ENCODE data around the gene IGF1R. TPM values are rescaled to one million over a fixed set of nuclear protein-coding genes. Genes with fewer than 3 reads are reported as not detected.

Gene IGF1R
- total and polyA plus RNA-seq, 2 donors (not counting 3 experiments of a cell fraction or from before 2014, with no cell fraction given), result 16.1 to 59.1 TPM

GRCh38 chr15:98943601-98944151 is 295.3 kb downstream of the IGF1R start:
- POLR2A ChIA-PET, result no interaction called here
- Histone ChIP-seq H4K20me1 (replicated peaks; ENCODE audit: control insufficient read depth, extremely low read depth, insufficient read depth, low read length) (no peaks in the 10 kb centered on the region), H3K4me3 (replicated peaks in 1 of 3; ENCODE audit: insufficient read depth in 1 of 3, low read depth in 1 of 3, low read length in 3 of 3) (no peak overlapping the region), H3K27ac (ENCODE audit: insufficient read depth, low read depth, low read length) (no peak overlapping the region), H3K36me3 (ENCODE audit: control insufficient read depth in 2 of 2, extremely low read depth in 1 of 2, insufficient read depth in 2 of 2, low read length in 2 of 2) (peaks cover 5 to 27% of the 10 kb centered on the region in 2 experiments), H3K9ac (replicated peaks; ENCODE audit: extremely low read depth, insufficient read depth, low read length) (no peak overlapping the region), H2AFZ (ENCODE audit: low read depth, low read length) (no peak overlapping the region), H3K9me3 (replicated peaks; ENCODE audit: control insufficient read depth, insufficient read depth, low read length) (no peaks in the 10 kb centered on the region), H3K9me1 (replicated peaks; ENCODE audit: control insufficient read depth, extremely low read depth, insufficient read depth, low read length) (no peaks in the 10 kb centered on the region), H3K27me3 (ENCODE audit: control insufficient read depth in 2 of 2, insufficient read depth in 2 of 2, low read length in 2 of 2) (no peaks in the 10 kb centered on the region), H3K4me1 (ENCODE audit: control insufficient read depth, extremely low read depth, insufficient read depth, low read length) (no peaks in the 10 kb centered on the region), H3K4me2 (ENCODE audit: insufficient read depth, low read length) (no peak overlapping the region), H3K79me2 (ENCODE audit: control insufficient read depth, insufficient read depth, low read length) (no peaks in the 10 kb centered on the region)
- DNase-seq (ENCODE audit: low read depth, low spot score), result no peak
- FAIRE-seq, result no peak
- CTCF ChIA-PET, result interaction anchor here (1.7 kb wide), 1 partner anchor 28 kb away, joined by 5 read pairs; no protein-coding TSS in a partner anchor
- intact Hi-C loops (cut with micrococcal nuclease) (no loop called here), dilution Hi-C loops (cut with MboI; ENCODE audit: extremely low pct_ligation_motif_present, low sequenced_read_pairs) (no loop called here)
- TF ChIP-seq POLR2AphosphoS5 (IDR thresholded peaks at IDR 0.05; ENCODE audit: insufficient read depth, low read depth, low read length) (no peak), JUN (IDR thresholded peaks at IDR 0.05; ENCODE audit: borderline replicate concordance, insufficient read depth, insufficient read length, low read depth) (no peak), MYC (IDR thresholded peaks at IDR 0.05; ENCODE audit: low read depth, low read length) (no peak), FOS (IDR thresholded peaks at IDR 0.05; ENCODE audit: borderline replicate concordance, insufficient read depth, low read length) (no peak), EZH2 (IDR thresholded peaks at IDR 0.05; ENCODE audit: borderline replicate concordance, low read depth, low read length, severe bottlenecking) (no peak), GATA2 (IDR thresholded peaks at IDR 0.05; ENCODE audit: insufficient read depth, insufficient read length, low read depth, low read length) (no peak), POLR2A (IDR thresholded peaks at IDR 0.05; ENCODE audit: low read depth, low read length) (no peak)
- TF ChIP-seq, protein P1, sequence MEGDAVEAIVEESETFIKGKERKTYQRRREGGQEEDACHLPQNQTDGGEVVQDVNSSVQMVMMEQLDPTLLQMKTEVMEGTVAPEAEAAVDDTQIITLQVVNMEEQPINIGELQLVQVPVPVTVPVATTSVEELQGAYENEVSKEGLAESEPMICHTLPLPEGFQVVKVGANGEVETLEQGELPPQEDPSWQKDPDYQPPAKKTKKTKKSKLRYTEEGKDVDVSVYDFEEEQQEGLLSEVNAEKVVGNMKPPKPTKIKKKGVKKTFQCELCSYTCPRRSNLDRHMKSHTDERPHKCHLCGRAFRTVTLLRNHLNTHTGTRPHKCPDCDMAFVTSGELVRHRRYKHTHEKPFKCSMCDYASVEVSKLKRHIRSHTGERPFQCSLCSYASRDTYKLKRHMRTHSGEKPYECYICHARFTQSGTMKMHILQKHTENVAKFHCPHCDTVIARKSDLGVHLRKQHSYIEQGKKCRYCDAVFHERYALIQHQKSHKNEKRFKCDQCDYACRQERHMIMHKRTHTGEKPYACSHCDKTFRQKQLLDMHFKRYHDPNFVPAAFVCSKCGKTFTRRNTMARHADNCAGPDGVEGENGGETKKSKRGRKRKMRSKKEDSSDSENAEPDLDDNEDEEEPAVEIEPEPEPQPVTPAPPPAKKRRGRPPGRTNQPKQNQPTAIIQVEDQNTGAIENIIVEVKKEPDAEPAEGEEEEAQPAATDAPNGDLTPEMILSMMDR (IDR thresholded peaks at IDR 0.05; ENCODE audit: extremely low read depth in 1 of 2, insufficient read depth in 1 of 2, low read depth in 1 of 2, low read length in 2 of 2), result no peak
- TF ChIP-seq, protein P2, sequence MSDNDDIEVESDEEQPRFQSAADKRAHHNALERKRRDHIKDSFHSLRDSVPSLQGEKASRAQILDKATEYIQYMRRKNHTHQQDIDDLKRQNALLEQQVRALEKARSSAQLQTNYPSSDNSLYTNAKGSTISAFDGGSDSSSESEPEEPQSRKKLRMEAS (IDR thresholded peaks at IDR 0.05; ENCODE audit: insufficient read depth, insufficient read length), result no peak
- no TSS peak for BruUV-seq (replicated peaks)
